HL-60 (cell line): ENCODE results near the gene RNF224.

ENCODE experiments used
- DNase-seq, 2 experiments: peaks; one replicate each; pipeline ENCODE4 v3.0.0-alpha.2; 2010 to 2020; ENCODE audit warnings: low read depth in 1 of 2, low spot score in 1 of 2
- H3K27ac ChIP-seq: fragments of 250-450 bp; sonication (Bioruptor Pico); replicated peaks from 2 replicates; pipeline ENCODE4 v1.5.1; 2020; ENCODE audit warnings: mild to moderate bottlenecking, moderate library complexity
- H3K27me3 ChIP-seq: fragments of 250-450 bp; sonication (Bioruptor Pico); 2 replicates; pipeline ENCODE4 v1.5.1; 2021; ENCODE audit warnings: mild to moderate bottlenecking, moderate library complexity; ENCODE audit not compliant: insufficient read depth, poor library complexity, severe bottlenecking
- H3K4me3 ChIP-seq: replicated peaks from 2 replicates; pipeline ENCODE4 v1.5.1; 2011; ENCODE audit warnings: mild to moderate bottlenecking, control low read depth, low read length; ENCODE audit not compliant: insufficient read depth
- GABPA ChIP-seq: IDR thresholded peaks from 2 replicates; pipeline ENCODE4 v1.6.1; 2012; ENCODE audit warnings: low read depth
- POLR2AphosphoS5 ChIP-seq: IDR thresholded peaks from 2 replicates; pipeline ENCODE4 v1.6.1; 2012; ENCODE audit warnings: low read depth
- SPI1 ChIP-seq: IDR thresholded peaks from 2 replicates; pipeline ENCODE4 v1.6.1; 2012; ENCODE audit warnings: low read depth, mild to moderate bottlenecking, borderline replicate concordance
- TF ChIP-seq, protein P1 (sequence below): IDR thresholded peaks from one replicate; pipeline ENCODE4 v1.5.1; 2011; ENCODE audit warnings: low read length, control low read depth, inconsistent platforms; ENCODE audit not compliant: insufficient read depth
- TF ChIP-seq, protein P2 (sequence below): IDR thresholded peaks from 2 replicates; pipeline ENCODE4 v1.6.1; 2012; ENCODE audit warnings: low read depth; ENCODE audit not compliant: insufficient replicate concordance

Gene RNF224

DNA sequence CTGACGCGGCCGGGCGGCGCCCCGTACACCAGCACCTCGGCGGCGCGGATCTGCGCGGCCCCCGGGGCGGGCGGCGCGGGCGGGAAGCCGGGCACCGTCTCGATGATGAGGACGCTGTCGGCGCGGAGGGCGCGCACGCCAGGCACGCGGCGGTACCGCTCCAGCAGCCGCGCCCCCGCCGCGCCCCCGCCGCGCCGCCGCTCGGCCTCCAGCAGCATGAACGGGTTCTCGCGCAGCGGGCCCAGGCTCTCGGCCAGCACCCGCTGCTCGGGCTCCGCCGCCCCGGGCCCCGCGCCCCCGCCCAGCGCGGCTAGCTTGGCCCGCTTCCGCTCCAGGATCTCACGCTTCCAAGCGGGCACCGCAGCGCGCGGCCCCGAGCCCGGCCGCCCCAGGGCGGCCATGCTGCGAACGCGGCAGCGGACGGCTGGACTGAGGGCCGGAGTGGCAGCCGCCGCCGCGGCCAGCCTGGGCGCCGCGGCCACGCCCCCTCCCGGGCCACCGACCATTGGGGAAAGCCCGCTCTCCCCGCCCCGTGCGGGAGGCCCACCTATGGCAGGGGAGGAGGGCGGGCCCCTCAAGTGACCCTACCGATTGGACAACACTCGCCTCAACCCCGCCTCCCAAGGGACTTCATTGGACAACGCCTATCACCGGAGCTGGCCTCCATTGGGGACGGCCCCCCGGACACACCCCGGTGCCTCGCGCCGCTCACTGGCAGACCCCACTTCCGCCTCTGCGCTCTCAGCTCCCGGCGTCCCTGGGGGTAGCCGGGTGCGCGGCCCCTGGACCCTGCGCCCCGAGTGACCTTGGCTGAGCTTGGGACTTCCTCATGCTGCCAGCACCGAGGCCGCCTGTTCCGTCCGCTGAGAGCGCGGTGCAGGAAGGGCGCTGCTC, 26.7 kb upstream of the RNF224 start, which contains the start of gene TPRN:
TSS of gene TPRN (minus strand) at position 431 of the 894 bp plus-strand sequence. CDS start at position 401, 30 bp downstream.
- Histone ChIP-seq H3K27me3 (no peaks in the 10 kb centered on the region), H3K4me3 (peak within 1 kb of the TSS; percentile 62), H3K27ac (peak within 1 kb of the TSS; percentile 74)
- DNase-seq = peak; percentile 100
- TF ChIP-seq POLR2AphosphoS5 = peak; percentile 74
- TF ChIP-seq, protein P1, sequence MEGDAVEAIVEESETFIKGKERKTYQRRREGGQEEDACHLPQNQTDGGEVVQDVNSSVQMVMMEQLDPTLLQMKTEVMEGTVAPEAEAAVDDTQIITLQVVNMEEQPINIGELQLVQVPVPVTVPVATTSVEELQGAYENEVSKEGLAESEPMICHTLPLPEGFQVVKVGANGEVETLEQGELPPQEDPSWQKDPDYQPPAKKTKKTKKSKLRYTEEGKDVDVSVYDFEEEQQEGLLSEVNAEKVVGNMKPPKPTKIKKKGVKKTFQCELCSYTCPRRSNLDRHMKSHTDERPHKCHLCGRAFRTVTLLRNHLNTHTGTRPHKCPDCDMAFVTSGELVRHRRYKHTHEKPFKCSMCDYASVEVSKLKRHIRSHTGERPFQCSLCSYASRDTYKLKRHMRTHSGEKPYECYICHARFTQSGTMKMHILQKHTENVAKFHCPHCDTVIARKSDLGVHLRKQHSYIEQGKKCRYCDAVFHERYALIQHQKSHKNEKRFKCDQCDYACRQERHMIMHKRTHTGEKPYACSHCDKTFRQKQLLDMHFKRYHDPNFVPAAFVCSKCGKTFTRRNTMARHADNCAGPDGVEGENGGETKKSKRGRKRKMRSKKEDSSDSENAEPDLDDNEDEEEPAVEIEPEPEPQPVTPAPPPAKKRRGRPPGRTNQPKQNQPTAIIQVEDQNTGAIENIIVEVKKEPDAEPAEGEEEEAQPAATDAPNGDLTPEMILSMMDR = no peak
- TF ChIP-seq SPI1 = peak; percentile 66

DNA sequence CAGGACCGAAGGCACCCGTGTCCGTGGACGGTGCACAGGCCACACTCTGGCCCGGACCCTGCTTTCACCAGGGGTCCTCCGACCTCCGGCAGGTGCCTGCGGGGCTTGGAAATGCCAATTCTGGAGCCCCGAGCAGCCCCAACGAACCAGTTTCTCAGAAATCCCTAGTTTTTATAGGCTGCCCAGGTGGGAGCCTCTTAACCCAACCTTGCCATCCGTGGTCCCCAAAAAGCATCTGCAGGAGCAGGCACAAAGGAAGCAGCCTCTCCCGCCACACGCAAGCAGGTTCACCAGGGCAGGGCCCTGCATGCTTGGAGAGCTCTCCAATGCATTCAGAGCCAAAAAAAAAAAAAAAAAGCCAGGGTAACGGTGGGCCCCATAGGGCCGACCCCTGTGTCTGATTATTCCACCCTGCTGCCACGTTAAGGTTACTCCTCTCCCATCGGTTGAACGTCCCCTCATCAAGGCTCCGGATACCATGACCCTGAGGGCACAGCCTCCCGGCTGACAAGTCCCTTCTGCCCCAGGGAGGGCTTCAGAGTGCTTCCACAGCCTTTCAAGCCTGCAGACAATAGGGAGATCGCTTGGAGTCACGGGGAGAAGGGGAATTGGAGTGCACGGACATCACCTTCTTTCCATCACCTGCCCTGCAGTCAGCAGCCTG, 26.0 kb upstream of the RNF224 start:
- Histone ChIP-seq H3K4me3 (peak overlapping the region; percentile 62), H3K27ac (peak overlapping the region; percentile 74), H3K27me3 (no peaks in the 10 kb centered on the region)
- peak in 1 of 2 experiments; percentile 22 for DNase-seq
- TF ChIP-seq, protein P2, sequence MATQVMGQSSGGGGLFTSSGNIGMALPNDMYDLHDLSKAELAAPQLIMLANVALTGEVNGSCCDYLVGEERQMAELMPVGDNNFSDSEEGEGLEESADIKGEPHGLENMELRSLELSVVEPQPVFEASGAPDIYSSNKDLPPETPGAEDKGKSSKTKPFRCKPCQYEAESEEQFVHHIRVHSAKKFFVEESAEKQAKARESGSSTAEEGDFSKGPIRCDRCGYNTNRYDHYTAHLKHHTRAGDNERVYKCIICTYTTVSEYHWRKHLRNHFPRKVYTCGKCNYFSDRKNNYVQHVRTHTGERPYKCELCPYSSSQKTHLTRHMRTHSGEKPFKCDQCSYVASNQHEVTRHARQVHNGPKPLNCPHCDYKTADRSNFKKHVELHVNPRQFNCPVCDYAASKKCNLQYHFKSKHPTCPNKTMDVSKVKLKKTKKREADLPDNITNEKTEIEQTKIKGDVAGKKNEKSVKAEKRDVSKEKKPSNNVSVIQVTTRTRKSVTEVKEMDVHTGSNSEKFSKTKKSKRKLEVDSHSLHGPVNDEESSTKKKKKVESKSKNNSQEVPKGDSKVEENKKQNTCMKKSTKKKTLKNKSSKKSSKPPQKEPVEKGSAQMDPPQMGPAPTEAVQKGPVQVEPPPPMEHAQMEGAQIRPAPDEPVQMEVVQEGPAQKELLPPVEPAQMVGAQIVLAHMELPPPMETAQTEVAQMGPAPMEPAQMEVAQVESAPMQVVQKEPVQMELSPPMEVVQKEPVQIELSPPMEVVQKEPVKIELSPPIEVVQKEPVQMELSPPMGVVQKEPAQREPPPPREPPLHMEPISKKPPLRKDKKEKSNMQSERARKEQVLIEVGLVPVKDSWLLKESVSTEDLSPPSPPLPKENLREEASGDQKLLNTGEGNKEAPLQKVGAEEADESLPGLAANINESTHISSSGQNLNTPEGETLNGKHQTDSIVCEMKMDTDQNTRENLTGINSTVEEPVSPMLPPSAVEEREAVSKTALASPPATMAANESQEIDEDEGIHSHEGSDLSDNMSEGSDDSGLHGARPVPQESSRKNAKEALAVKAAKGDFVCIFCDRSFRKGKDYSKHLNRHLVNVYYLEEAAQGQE = no peak
- no peak for TF ChIP-seq SPI1
- TF ChIP-seq, protein P1 = no peak
- no peak for TF ChIP-seq POLR2AphosphoS5
- no peak for TF ChIP-seq GABPA

DNA sequence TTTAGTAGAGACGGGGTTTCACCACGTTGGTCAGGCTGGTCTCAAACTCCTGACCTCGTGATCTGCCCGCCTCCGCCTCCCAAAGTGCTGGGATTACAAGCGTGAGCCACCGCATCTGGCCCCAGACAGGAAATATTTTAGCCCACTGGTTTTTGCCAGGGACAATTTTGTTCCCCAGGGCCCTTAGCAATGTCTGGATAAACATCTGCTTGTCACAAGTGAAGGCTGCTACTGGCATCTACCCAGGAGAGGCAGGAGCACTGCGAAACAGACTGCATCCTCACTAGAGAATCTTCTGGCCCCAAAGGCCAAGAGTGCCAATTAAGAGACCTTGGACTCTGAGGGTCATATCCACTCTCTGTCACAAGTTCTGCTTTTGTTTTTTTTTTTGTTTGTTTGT, 24.3 kb upstream of the RNF224 start:
- no peaks in the 10 kb centered on the region for H3K27me3 ChIP-seq
- no peak for DNase-seq
- TF ChIP-seq, protein P2 = no peak
- TF ChIP-seq, protein P1 = no peak
- TF ChIP-seq SPI1 (no peak), POLR2AphosphoS5 (no peak)
- H3K27ac ChIP-seq = no peak overlapping the region
- no peak overlapping the region for H3K4me3 ChIP-seq
